Fibroblast of lung (primary cell): Measurements from ENCODE around the gene DUSP16. TPM values are rescaled to one million over a fixed set of nuclear protein-coding genes. Genes with fewer than 3 reads are reported as not detected.

Source experiments
- DNase-seq, 2 donors: peaks; one replicate each; pipeline versions ENCODE4 v3.0.0 to v3.0.0-alpha.2; 2010; ENCODE audit warnings: low read depth in 2 of 2
- H2AFZ ChIP-seq: 2 replicates; pipeline ENCODE4 v1.5.1; 2012; ENCODE audit warnings: low read length, control low read depth, inconsistent platforms
- H3K27ac ChIP-seq: 2 replicates; pipeline ENCODE4 v1.5.1; 2011; ENCODE audit warnings: low read length, control low read depth; ENCODE audit not compliant: insufficient read depth
- H3K27me3 ChIP-seq: 2 replicates; pipeline ENCODE4 v1.5.1; 2011; ENCODE audit warnings: mild to moderate bottlenecking, low read length; ENCODE audit not compliant: control insufficient read depth, insufficient read depth
- H3K36me3 ChIP-seq: 2 replicates; pipeline ENCODE4 v1.5.1; 2011; ENCODE audit warnings: low read length; ENCODE audit not compliant: control insufficient read depth, insufficient read depth
- H3K4me1 ChIP-seq: 2 replicates; pipeline ENCODE4 v1.5.1; 2011; ENCODE audit warnings: low read length; ENCODE audit not compliant: control insufficient read depth, insufficient read depth; ENCODE audit errors: extremely low read depth
- H3K4me2 ChIP-seq: 2 replicates; pipeline ENCODE4 v1.5.1; 2011; ENCODE audit warnings: low read length, control low read depth; ENCODE audit not compliant: insufficient read depth; ENCODE audit errors: extremely low read depth
- H3K4me3 ChIP-seq, 4 experiments: fragments of 200-600 bp in 1 of 4; sonication (generic) in 1 of 4; replicated peaks in 1 of 4; 2 replicates each; pipeline ENCODE4 v1.5.1; 2011 to 2016; ENCODE audit warnings: low read length in 4 of 4, low read depth in 3 of 4, mild to moderate bottlenecking in 3 of 4, control low read depth in 2 of 4, inconsistent platforms in 1 of 4, mixed read lengths in 1 of 4; ENCODE audit not compliant: insufficient read depth in 1 of 4; ENCODE audit errors: control extremely low read depth in 1 of 4
- H3K79me2 ChIP-seq: 2 replicates; pipeline ENCODE4 v1.5.1; 2012; ENCODE audit warnings: mild to moderate bottlenecking, low read length, inconsistent platforms; ENCODE audit not compliant: control insufficient read depth, insufficient read depth
- H3K9ac ChIP-seq: 2 replicates; pipeline ENCODE4 v1.5.1; 2011; ENCODE audit warnings: mild to moderate bottlenecking, low read length, control low read depth; ENCODE audit not compliant: insufficient read depth
- H3K9me3 ChIP-seq: 2 replicates; pipeline ENCODE4 v1.5.1; 2012; ENCODE audit warnings: low read depth, low read length; ENCODE audit not compliant: control insufficient read depth, insufficient read depth
- H4K20me1 ChIP-seq: 2 replicates; pipeline ENCODE4 v1.5.1; 2011; ENCODE audit warnings: low read length; ENCODE audit not compliant: control insufficient read depth, insufficient read depth; ENCODE audit errors: extremely low read depth
- CTCF ChIP-seq, 2 donors: IDR thresholded peaks in 1 of 2; conservative IDR thresholded peaks in 1 of 2; 1 replicate in 1 of 2; 2 replicates in 1 of 2; pipeline ENCODE4 v1.5.1; 2011 to 2012; ENCODE audit warnings: low read length in 2 of 2, control low read depth in 1 of 2, inconsistent platforms in 1 of 2, low read depth in 1 of 2, mild to moderate bottlenecking in 1 of 2
- EZH2 ChIP-seq: IDR thresholded peaks from 2 replicates; pipeline ENCODE4 v1.5.1; 2012; ENCODE audit warnings: low read length, control low read depth, mild to moderate bottlenecking; ENCODE audit errors: missing control alignments
- polyA plus RNA-seq, 2 donors: library from polyadenylated mRNA; depleted of rRNA in 1 of 2; stranded (reverse) in 1 of 2; unstranded in 1 of 2; fragments of >200 nt; gene quantifications; 2 replicates each; pipeline ENCODE4 v1.2.1, GENCODE V29; 2011 to 2012; ENCODE audit warnings: missing spikeins in 1 of 2
- total RNA-seq: library from RNA; depleted of rRNA; stranded (reverse); fragments of >200 nt; gene quantifications from 2 replicates; pipeline ENCODE4 v1.2.1, GENCODE V29; 2014

DUSP16 gene
- total and polyA plus RNA-seq, 2 donors (not counting 1 experiment from before 2014, with no cell fraction given) = 9.4 to 15.2 TPM

GRCh38 chr12:12611512-12612306, 49.0 kb upstream of the DUSP16 start, which contains the start of gene CREBL2:
Gene CREBL2 (plus strand): TSS chr12:12611876. CDS start chr12:12612173, 297 bp downstream.
- peak within 1 kb of the TSS; percentile 63 for H2AFZ ChIP-seq
- H3K27me3 ChIP-seq = no peaks in the 10 kb centered on the region
- no peaks in the 10 kb centered on the region for H3K36me3 ChIP-seq
- peak within 1 kb of the TSS; percentile 72 for H3K27ac ChIP-seq
- no peaks in the 10 kb centered on the region for H3K9me3 ChIP-seq
- peak within 1 kb of the TSS; percentile 61 for H3K4me2 ChIP-seq
- H3K4me3 ChIP-seq = peak within 1 kb of the TSS; percentile 66 to 96 (median 82)
- H3K79me2 ChIP-seq = peaks cover 4% of the 10 kb centered on the region
- DNase-seq = peak; percentile 96 to 99
- H3K4me1 ChIP-seq = peaks cover 2% of the 10 kb centered on the region
- TF ChIP-seq CTCF (conservative IDR thresholded peaks at IDR 0.05 in 1 of 2, IDR thresholded peaks at IDR 0.05 in 1 of 2; ENCODE audit: low read depth in 1 of 2, low read length in 2 of 2) (no peak), EZH2 (no peak)
- no peaks in the 10 kb centered on the region for H4K20me1 ChIP-seq
- peak within 1 kb of the TSS; percentile 67 for H3K9ac ChIP-seq

- H3K9ac ChIP-seq = no peak overlapping the region
- H3K79me2 ChIP-seq = peaks cover 4% of the 10 kb centered on the region
- no peak for DNase-seq
- peak overlapping the region; percentile 72 for H3K27ac ChIP-seq
- peaks cover 2% of the 10 kb centered on the region for H3K4me1 ChIP-seq
- H2AFZ ChIP-seq = peak overlapping the region; percentile 3
- H3K27me3 ChIP-seq = no peaks in the 10 kb centered on the region
- peak overlapping the region in 2 of 4 experiments; percentile 88 to 96 for H3K4me3 ChIP-seq
- H4K20me1 ChIP-seq = no peaks in the 10 kb centered on the region
- H3K36me3 ChIP-seq = no peaks in the 10 kb centered on the region
- TF ChIP-seq CTCF (conservative IDR thresholded peaks at IDR 0.05 in 1 of 2, IDR thresholded peaks at IDR 0.05 in 1 of 2; ENCODE audit: low read depth in 1 of 2, low read length in 2 of 2) = no peak
- no peak for TF ChIP-seq EZH2
- H3K4me2 ChIP-seq = no peak overlapping the region
- H3K9me3 ChIP-seq = no peaks in the 10 kb centered on the region
Observed at GRCh38 chr12:12610711-12611110, 48.0 kb upstream of the DUSP16 start.

- no peak overlapping the region for H3K27ac ChIP-seq
- no peaks in the 10 kb centered on the region for H4K20me1 ChIP-seq
- H3K27me3 ChIP-seq = no peaks in the 10 kb centered on the region
- H3K79me2 ChIP-seq = peaks cover 4% of the 10 kb centered on the region
- TF ChIP-seq CTCF (conservative IDR thresholded peaks at IDR 0.05 in 1 of 2, IDR thresholded peaks at IDR 0.05 in 1 of 2; ENCODE audit: low read depth in 1 of 2, low read length in 2 of 2) (no peak), EZH2 (no peak)
- no peak overlapping the region for H3K9ac ChIP-seq
- DNase-seq = no peak
- no peaks in the 10 kb centered on the region for H3K9me3 ChIP-seq
- no peaks in the 10 kb centered on the region for H3K36me3 ChIP-seq
- no peak overlapping the region for H2AFZ ChIP-seq
- no peak overlapping the region for H3K4me2 ChIP-seq
- H3K4me1 ChIP-seq = peaks cover 2% of the 10 kb centered on the region
- H3K4me3 ChIP-seq = no peak overlapping the region
Observed at GRCh38 chr12:12609692-12610091, 47.0 kb upstream of the DUSP16 start.
